SK-N-SH (cell line): ENCODE measurements around the gene CPB2. TPM values are rescaled to one million over a fixed set of nuclear protein-coding genes. Genes with fewer than 3 reads are reported as not detected.

Source experiments
- CTCF ChIA-PET: fragments of 300-600, 350-600 bp; formaldehyde crosslinking; extraction: SDS; loops from one replicate; lab custom pipeline; 2021; lab: Yijun Ruan, JAX
- POLR2A ChIA-PET: fragments of 350-600 bp; sonication (Branson Sonifier 250); formaldehyde crosslinking; extraction: SDS; loops from one replicate; lab custom pipeline; 2020; ENCODE audit warnings: antibody characterized with exemption, inconsistent platforms; lab: Yijun Ruan, JAX
- DNase-seq: peaks from one replicate; pipeline ENCODE4 v3.0.0; 2012
- H2AFZ ChIP-seq: fragments of 200-600 bp; sonication (generic); 2 replicates; pipeline ENCODE4 v1.8.1; 2016; ENCODE audit warnings: antibody characterized with exemption, mild to moderate bottlenecking, low read depth
- H3F3A ChIP-seq: fragments of 200-600 bp; sonication (generic); replicated peaks from 2 replicates; pipeline ENCODE3; 2016; ENCODE audit warnings: antibody characterized with exemption, mild to moderate bottlenecking; ENCODE audit not compliant: insufficient read depth
- H3K27ac ChIP-seq, 2 experiments: fragments of 200-500 bp in 1 of 2; fragments of 200-600 bp in 1 of 2; sonication (Bioruptor generic) in 1 of 2; sonication (generic), shearing (Covaris generic) in 1 of 2; 2 replicates each; pipeline versions ENCODE4 v1.5.1 to v1.6.1; 2014 to 2016; ENCODE audit warnings: low read depth in 2 of 2, inconsistent platforms in 1 of 2, low read length in 1 of 2, mild to moderate bottlenecking in 1 of 2, mixed read lengths in 1 of 2
- H3K27me3 ChIP-seq: fragments of 200-600 bp; sonication (generic), shearing (Covaris generic); 2 replicates; pipeline ENCODE4 v1.6.1; 2016; ENCODE audit warnings: mixed run types; ENCODE audit not compliant: insufficient read depth
- H3K36me3 ChIP-seq, 2 experiments: fragments of 200-500 bp in 1 of 2; fragments of 200-600 bp in 1 of 2; sonication (Bioruptor generic) in 1 of 2; sonication (generic) in 1 of 2; replicated peaks in 1 of 2; 2 replicates each; pipeline versions ENCODE3 to v1.5.1; 2014 to 2016; ENCODE audit warnings: low read length in 1 of 2, mild to moderate bottlenecking in 1 of 2; ENCODE audit not compliant: insufficient read depth in 2 of 2, control insufficient read depth in 1 of 2
- H3K4me1 ChIP-seq, 2 experiments: fragments of 200-500 bp in 1 of 2; fragments of 200-600 bp in 1 of 2; sonication (Bioruptor generic) in 1 of 2; sonication (generic), shearing (Covaris generic) in 1 of 2; 2 replicates each; pipeline versions ENCODE4 v1.5.1 to v1.6.1; 2014 to 2016; ENCODE audit warnings: low read depth in 1 of 2, low read length in 1 of 2, mixed run types in 1 of 2; ENCODE audit not compliant: insufficient read depth in 2 of 2, control insufficient read depth in 1 of 2
- H3K4me2 ChIP-seq: fragments of 200-600 bp; sonication (generic), shearing (Covaris generic); 2 replicates; pipeline ENCODE4 v1.6.1; 2017; ENCODE audit warnings: mixed run types
- H3K4me3 ChIP-seq, 2 experiments: fragments of 200-500 bp in 1 of 2; fragments of 200-600 bp in 1 of 2; sonication (Bioruptor generic) in 1 of 2; sonication (generic), shearing (Covaris generic) in 1 of 2; 2 replicates each; pipeline versions ENCODE4 v1.5.1 to v1.8.1; 2014 to 2016; ENCODE audit warnings: low read depth in 2 of 2, inconsistent platforms in 1 of 2, low read length in 1 of 2, mild to moderate bottlenecking in 1 of 2, mixed read lengths in 1 of 2, moderate library complexity in 1 of 2
- H3K79me2 ChIP-seq: fragments of 200-600 bp; sonication (generic); 2 replicates; pipeline ENCODE4 v1.8.1; 2017; ENCODE audit warnings: mild to moderate bottlenecking; ENCODE audit not compliant: insufficient read depth
- H3K9ac ChIP-seq: fragments of 200-600 bp; sonication (generic); 2 replicates; pipeline ENCODE4 v1.6.1; 2017; ENCODE audit warnings: mixed run types
- H3K9me2 ChIP-seq: fragments of 200-600 bp; sonication (generic); 2 replicates; pipeline ENCODE4 v1.6.1; 2017; ENCODE audit warnings: mixed run types
- H3K9me3 ChIP-seq: fragments of 200-600 bp; sonication (generic); 2 replicates; pipeline ENCODE4 v1.6.1; 2017; ENCODE audit warnings: mixed run types, mild to moderate bottlenecking, moderate library complexity
- H4K20me1 ChIP-seq: fragments of 200-600 bp; sonication (generic); 2 replicates; pipeline ENCODE4 v1.6.1; 2017; ENCODE audit warnings: mild to moderate bottlenecking, mixed run types; ENCODE audit not compliant: insufficient read depth
- CTCF ChIP-seq: fragments of 200-600 bp; sonication (generic); IDR thresholded peaks from 2 replicates; pipeline ENCODE4 v1.6.1; 2017; ENCODE audit warnings: antibody characterized with exemption, mild to moderate bottlenecking, moderate library complexity
- EZH2phosphoT487 ChIP-seq: fragments of 200-600 bp; sonication (generic); IDR thresholded peaks from 2 replicates; pipeline ENCODE4 v1.6.1; 2017; ENCODE audit warnings: low read depth, mixed run types, mild to moderate bottlenecking, antibody characterized with exemption, moderate library complexity, borderline replicate concordance
- FOXM1 ChIP-seq: IDR thresholded peaks from 2 replicates; pipeline ENCODE4 v1.4.0; 2012; ENCODE audit warnings: low read depth, mild to moderate bottlenecking
- IRF3 ChIP-seq: fragments of 150-350 bp; IDR thresholded peaks from 2 replicates; pipeline ENCODE4 v1.6.1; 2016; ENCODE audit warnings: mild to moderate bottlenecking, low read depth, low read length
- JUND ChIP-seq: IDR thresholded peaks from 2 replicates; pipeline ENCODE4 v1.4.0; 2012
- RCOR1 ChIP-seq: fragments of 150-350 bp; IDR thresholded peaks from 2 replicates; pipeline ENCODE4 v1.6.1; 2017; ENCODE audit warnings: antibody characterized with exemption, low read length
- RXRA ChIP-seq: IDR thresholded peaks from 2 replicates; pipeline ENCODE4 v1.4.0; 2012; ENCODE audit warnings: low read depth, mild to moderate bottlenecking, borderline replicate concordance
- USF1 ChIP-seq: IDR thresholded peaks from 2 replicates; pipeline ENCODE4 v1.4.0; 2012; ENCODE audit warnings: low read depth, borderline replicate concordance
- USF2 ChIP-seq: fragments of 150-350 bp; IDR thresholded peaks from 2 replicates; pipeline ENCODE4 v1.6.1; 2017; ENCODE audit warnings: antibody characterized with exemption, low read length, low read depth, borderline replicate concordance
- YY1 ChIP-seq: IDR thresholded peaks from 2 replicates; pipeline ENCODE4 v1.4.0; 2012; ENCODE audit warnings: low read depth, mild to moderate bottlenecking
- WGBS: methylation state at CpG from one replicate; pipeline ENCODE4 v1.1.6; 2017; ENCODE audit warnings: low lambda C conversion rate; 5-methylcytosine and 5-hydroxymethylcytosine counted together
- polyA plus RNA-seq, 3 experiments: library from polyadenylated mRNA; depleted of rRNA; stranded (reverse); fragments of >200 nt; gene quantifications; 2 replicates each; pipeline ENCODE4 v1.2.3, GENCODE V29; 2012

Gene CPB2
- polyA plus RNA-seq, 1 of the 3 experiments (the other 2 are of a cell fraction), result not detected

- CTCF ChIA-PET, result no interaction called here
- Histone ChIP-seq H3K4me2 (no peak overlapping the region), H3F3A (no peaks in the 10 kb centered on the region), H3K9me2 (no peaks in the 10 kb centered on the region), H3K9ac (no peak overlapping the region), H3K27me3 (no peaks in the 10 kb centered on the region), H3K9me3 (no peaks in the 10 kb centered on the region), H3K79me2 (no peaks in the 10 kb centered on the region), H4K20me1 (no peaks in the 10 kb centered on the region), H3K4me3 (no peak overlapping the region), H2AFZ (no peak overlapping the region), H3K27ac (no peak overlapping the region), H3K36me3 (peaks cover 74 to 75% of the 10 kb centered on the region in 2 experiments), H3K4me1 (peaks cover 0 to 6% of the 10 kb centered on the region in 2 experiments; a peak in 1 of 4 replicates)
- no peak for DNase-seq
- POLR2A ChIA-PET, result no interaction called here
- WGBS, result 100% methylated on average over 1 of the region's 1 CpG
- TF ChIP-seq EZH2phosphoT487, result no peak
- TF ChIP-seq FOXM1, result no peak
- TF ChIP-seq CTCF, result no peak
- TF ChIP-seq JUND, result no peak
- no peak for TF ChIP-seq RXRA
- no peak for TF ChIP-seq RCOR1
- TF ChIP-seq USF1, result no peak
- TF ChIP-seq YY1, result no peak
- no peak for TF ChIP-seq IRF3
- no peak for TF ChIP-seq USF2
Measured at GRCh38 chr13:46004491-46004890, 100.3 kb downstream of the CPB2 start.

Other genes with a start within 250 kb of the CPB2 start
- 3.9 and 4.4 TPM in 2 replicates for gene ZC3H13, start 52.3 kb downstream of the CPB2 start, polyA plus RNA-seq (2012; rRNA removed)
- gene LCP1, start 77.1 kb upstream of the CPB2 start, polyA plus RNA-seq (2012; rRNA removed), result 0.03 and 0.06 TPM in 2 replicates
- gene LRRC63, start 106.9 kb upstream of the CPB2 start, polyA plus RNA-seq (2012; rRNA removed), result 0.03 and 0.13 TPM in 2 replicates